Testis (tissue), 3 donors: ENCODE data around the gene MTCL1. TPM values are rescaled to one million over a fixed set of nuclear protein-coding genes. Genes with fewer than 3 reads are reported as not detected.
A peak's percentile ranks its signal among the peaks of the same experiment; 100 is the strongest.

Experiments
- DNase-seq: peaks from one replicate; pipeline ENCODE4 v3.0.0-alpha.2; 2019
- H3K27ac ChIP-seq, 2 donors: fragments of 200-600 bp; sonication (generic); one replicate each; pipeline ENCODE4 v1.5.1; 2019
- H3K27me3 ChIP-seq: fragments of 200-600 bp; sonication (generic); one replicate; pipeline ENCODE4 v1.5.1; 2019
- H3K36me3 ChIP-seq: fragments of 200-600 bp; sonication (generic); one replicate; pipeline ENCODE4 v1.5.1; 2017; ENCODE audit warnings: low read depth; ENCODE audit errors: missing control alignments
- H3K4me1 ChIP-seq: fragments of 200-600 bp; sonication (generic); one replicate; pipeline ENCODE4 v1.5.1; 2019
- H3K4me3 ChIP-seq, 2 donors: fragments of 200-600 bp; sonication (generic); one replicate each; pipeline ENCODE4 v1.5.1; 2017 to 2019
- H3K9me3 ChIP-seq: fragments of 200-600 bp; sonication (generic); one replicate; pipeline ENCODE4 v1.5.1; 2017
- POLR2A ChIP-seq: fragments of 450-650 bp; IDR thresholded peaks from one replicate; pipeline ENCODE4 v1.6.1; 2017; ENCODE audit warnings: antibody characterized with exemption, mild to moderate bottlenecking, moderate library complexity
- WGBS, 2 donors: methylation state at CpG; one replicate each; pipeline ENCODE4 v1.1.5; 2018; 5-methylcytosine and 5-hydroxymethylcytosine counted together
- intact Hi-C: fragments of 100-400 bp; cut with DNase I; formaldehyde crosslinking; loops from one replicate; pipeline ENCODE4 v1.15.1; 2023; ENCODE audit warnings: low total_unique reads
- polyA plus RNA-seq: library from polyadenylated mRNA; stranded (reverse); fragments of 350-450 nt; fragmentation: Illumina TruSeq; extraction: RNeasy Lipid Tissue Mini Kit (QIAGEN cat#74804); gene quantifications from one replicate; pipeline ENCODE4 v1.2.3, GENCODE V29; 2014; ENCODE audit warnings: low read depth, low replicate concordance; ENCODE audit not compliant: insufficient read depth
- total RNA-seq, 2 donors: library from RNA; depleted of rRNA; stranded (reverse); fragments of >200 nt; gene quantifications; one replicate each; pipeline ENCODE4 v1.2.3, GENCODE V29; 2016
- TF ChIP-seq, protein P1 (sequence below), 3 experiments: fragments of 450-650 bp in 2 of 3; fragments of 200-600 bp in 1 of 3; sonication (generic) in 1 of 3; IDR thresholded peaks; one replicate each; pipeline ENCODE4 v1.5.1; 2016 to 2019; ENCODE audit warnings: antibody characterized with exemption in 3 of 3, mild to moderate bottlenecking in 2 of 3, moderate library complexity in 1 of 3

MTCL1 gene
- total and polyA plus RNA-seq, 3 donors from 2014 or later = 27.5 to 139 (median 95.8) TPM

- no peak for TF ChIP-seq POLR2A
- TF ChIP-seq, protein P1, sequence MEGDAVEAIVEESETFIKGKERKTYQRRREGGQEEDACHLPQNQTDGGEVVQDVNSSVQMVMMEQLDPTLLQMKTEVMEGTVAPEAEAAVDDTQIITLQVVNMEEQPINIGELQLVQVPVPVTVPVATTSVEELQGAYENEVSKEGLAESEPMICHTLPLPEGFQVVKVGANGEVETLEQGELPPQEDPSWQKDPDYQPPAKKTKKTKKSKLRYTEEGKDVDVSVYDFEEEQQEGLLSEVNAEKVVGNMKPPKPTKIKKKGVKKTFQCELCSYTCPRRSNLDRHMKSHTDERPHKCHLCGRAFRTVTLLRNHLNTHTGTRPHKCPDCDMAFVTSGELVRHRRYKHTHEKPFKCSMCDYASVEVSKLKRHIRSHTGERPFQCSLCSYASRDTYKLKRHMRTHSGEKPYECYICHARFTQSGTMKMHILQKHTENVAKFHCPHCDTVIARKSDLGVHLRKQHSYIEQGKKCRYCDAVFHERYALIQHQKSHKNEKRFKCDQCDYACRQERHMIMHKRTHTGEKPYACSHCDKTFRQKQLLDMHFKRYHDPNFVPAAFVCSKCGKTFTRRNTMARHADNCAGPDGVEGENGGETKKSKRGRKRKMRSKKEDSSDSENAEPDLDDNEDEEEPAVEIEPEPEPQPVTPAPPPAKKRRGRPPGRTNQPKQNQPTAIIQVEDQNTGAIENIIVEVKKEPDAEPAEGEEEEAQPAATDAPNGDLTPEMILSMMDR (IDR thresholded peaks at IDR 0.05) = no peak
- H3K4me1 ChIP-seq = peaks cover 24% of the 10 kb centered on the region
- peak; percentile 10 for DNase-seq
- no peaks in the 10 kb centered on the region for H3K9me3 ChIP-seq
- no peaks in the 10 kb centered on the region for H3K27me3 ChIP-seq
- intact Hi-C loops = no loop called here
- no peak overlapping the region for H3K4me3 ChIP-seq
- no peak overlapping the region for H3K27ac ChIP-seq
- WGBS, 2 donors = 94 to 95% methylated on average over 17 to 28 of the region's 28 CpGs
- H3K36me3 ChIP-seq = no peaks in the 10 kb centered on the region
Observed at GRCh38 chr18:8783335-8783993, 78.1 kb downstream of the MTCL1 start.

DNA sequence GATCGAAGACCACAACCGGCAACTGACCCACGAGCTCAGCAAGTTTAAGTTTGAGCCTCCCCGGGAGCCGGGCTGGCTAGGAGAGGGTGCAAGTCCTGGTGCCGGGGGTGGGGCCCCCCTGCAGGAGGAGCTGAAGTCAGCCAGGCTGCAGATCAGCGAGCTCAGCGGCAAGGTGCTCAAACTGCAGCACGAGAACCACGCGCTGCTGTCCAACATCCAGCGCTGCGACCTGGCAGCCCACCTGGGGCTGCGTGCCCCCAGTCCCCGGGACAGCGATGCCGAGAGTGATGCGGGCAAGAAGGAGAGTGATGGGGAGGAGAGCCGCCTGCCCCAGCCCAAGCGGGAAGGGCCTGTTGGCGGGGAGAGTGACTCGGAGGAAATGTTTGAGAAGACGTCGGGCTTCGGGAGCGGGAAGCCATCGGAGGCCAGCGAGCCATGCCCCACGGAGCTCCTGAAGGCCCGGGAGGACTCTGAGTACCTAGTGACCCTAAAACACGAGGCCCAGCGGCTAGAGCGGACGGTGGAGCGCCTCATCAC lies 78.7 kb downstream of the MTCL1 start:
- WGBS, 2 donors = 52 to 92% methylated on average over 30 to 35 of the region's 35 CpGs
- no peaks in the 10 kb centered on the region for H3K27me3 ChIP-seq
- no peak overlapping the region for H3K4me3 ChIP-seq
- intact Hi-C loops = no loop called here
- no peak for TF ChIP-seq POLR2A
- TF ChIP-seq, protein P1 (IDR thresholded peaks at IDR 0.05) = no peak
- peak; percentile 13 for DNase-seq
- H3K9me3 ChIP-seq = no peaks in the 10 kb centered on the region
- H3K4me1 ChIP-seq = peaks cover 19% of the 10 kb centered on the region
- H3K27ac ChIP-seq = no peak overlapping the region
- no peaks in the 10 kb centered on the region for H3K36me3 ChIP-seq

GRCh38 chr18:8785261-8785660 lies 79.9 kb downstream of the MTCL1 start:
- peak; percentile 16 for DNase-seq

GRCh38 chr18:8785855-8786482 lies 80.6 kb downstream of the MTCL1 start:
- Histone ChIP-seq H3K27me3 (no peaks in the 10 kb centered on the region), H3K36me3 (no peaks in the 10 kb centered on the region), H3K9me3 (no peaks in the 10 kb centered on the region), H3K4me3 (no peak overlapping the region), H3K27ac (no peak overlapping the region), H3K4me1 (peaks cover 24% of the 10 kb centered on the region)
- DNase-seq = peak; percentile 11
- intact Hi-C loops = no loop called here
- TF ChIP-seq POLR2A = no peak
- TF ChIP-seq, protein P1 (IDR thresholded peaks at IDR 0.05) = no peak
- 86 to 92% methylated on average over 27 to 30 of the region's 30 CpGs for WGBS, 2 donors

More at GRCh38 chr18:8785261-8785660, 79.9 kb downstream of the MTCL1 start:
- Histone ChIP-seq H3K4me3 (no peak overlapping the region), H3K27ac (no peak overlapping the region), H3K36me3 (no peaks in the 10 kb centered on the region), H3K27me3 (no peaks in the 10 kb centered on the region), H3K9me3 (no peaks in the 10 kb centered on the region), H3K4me1 (peaks cover 23% of the 10 kb centered on the region)
- TF ChIP-seq, protein P1 (IDR thresholded peaks at IDR 0.05) = no peak
- no peak for TF ChIP-seq POLR2A
- intact Hi-C loops = no loop called here
- WGBS, 2 donors = 80 to 90% methylated on average over 24 of the region's 24 CpGs
